Measurements from ENCODE around the gene ZC3H6.
"Not testable (repeated sequence)": the region's sequence is repeated elsewhere in the genome, so short reads cannot be mapped to it uniquely, and the experiment has no call there.

GRCh38 chr2:112283535-112283934 lies 8.1 kb downstream of the ZC3H6 start:
- TF ChIP-seq, protein P1, sequence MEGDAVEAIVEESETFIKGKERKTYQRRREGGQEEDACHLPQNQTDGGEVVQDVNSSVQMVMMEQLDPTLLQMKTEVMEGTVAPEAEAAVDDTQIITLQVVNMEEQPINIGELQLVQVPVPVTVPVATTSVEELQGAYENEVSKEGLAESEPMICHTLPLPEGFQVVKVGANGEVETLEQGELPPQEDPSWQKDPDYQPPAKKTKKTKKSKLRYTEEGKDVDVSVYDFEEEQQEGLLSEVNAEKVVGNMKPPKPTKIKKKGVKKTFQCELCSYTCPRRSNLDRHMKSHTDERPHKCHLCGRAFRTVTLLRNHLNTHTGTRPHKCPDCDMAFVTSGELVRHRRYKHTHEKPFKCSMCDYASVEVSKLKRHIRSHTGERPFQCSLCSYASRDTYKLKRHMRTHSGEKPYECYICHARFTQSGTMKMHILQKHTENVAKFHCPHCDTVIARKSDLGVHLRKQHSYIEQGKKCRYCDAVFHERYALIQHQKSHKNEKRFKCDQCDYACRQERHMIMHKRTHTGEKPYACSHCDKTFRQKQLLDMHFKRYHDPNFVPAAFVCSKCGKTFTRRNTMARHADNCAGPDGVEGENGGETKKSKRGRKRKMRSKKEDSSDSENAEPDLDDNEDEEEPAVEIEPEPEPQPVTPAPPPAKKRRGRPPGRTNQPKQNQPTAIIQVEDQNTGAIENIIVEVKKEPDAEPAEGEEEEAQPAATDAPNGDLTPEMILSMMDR (IDR thresholded peaks at IDR 0.05): not testable (repeated sequence)
- TF ChIP-seq POLR2A (IDR thresholded peaks at IDR 0.05): not testable (repeated sequence)

Data from body of pancreas (tissue), 4 donors.